Keratinocyte (primary cell): Measurements from ENCODE around the gene MFAP1.

ENCODE experiments used
- EZH2 ChIP-seq: IDR thresholded peaks from one replicate; pipeline ENCODE4 v1.6.1; 2012; ENCODE audit warnings: inconsistent platforms, mild to moderate bottlenecking, low read length, moderate library complexity
- TF ChIP-seq, protein P1 (sequence below), 3 experiments: IDR thresholded peaks in 1 of 3; conservative IDR thresholded peaks in 1 of 3; optimal IDR thresholded peaks in 1 of 3; 2 replicates in 2 of 3; 3 replicates in 1 of 3; pipeline versions ENCODE3 to v1.5.1; 2011; ENCODE audit warnings: low read length in 3 of 3, mild to moderate bottlenecking in 3 of 3, moderate library complexity in 2 of 3, control low read depth in 1 of 3, inconsistent platforms in 1 of 3; ENCODE audit not compliant: insufficient read depth in 2 of 3; ENCODE audit errors: extremely low read depth in 1 of 3

DNA sequence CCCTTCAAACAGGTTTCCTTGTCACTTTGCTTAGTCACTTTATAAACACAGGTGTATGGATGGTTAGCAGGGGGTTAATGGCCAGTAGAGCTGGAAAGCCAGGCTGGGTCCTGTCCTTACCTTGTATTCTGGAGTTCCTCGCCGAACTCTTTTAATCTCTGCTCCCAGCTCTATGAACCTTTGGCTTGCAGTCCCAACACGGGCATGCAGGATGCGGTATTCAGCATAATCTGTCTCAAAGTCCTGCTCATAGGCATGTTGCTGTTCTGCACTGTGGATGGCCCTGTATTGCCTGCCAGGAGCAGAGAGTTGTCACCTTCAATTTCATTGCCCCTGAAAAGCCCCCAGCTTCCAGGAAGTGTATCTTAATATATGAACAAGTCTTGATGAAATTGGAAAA lies 50.4 kb downstream of the MFAP1 start:
- TF ChIP-seq, protein P1, sequence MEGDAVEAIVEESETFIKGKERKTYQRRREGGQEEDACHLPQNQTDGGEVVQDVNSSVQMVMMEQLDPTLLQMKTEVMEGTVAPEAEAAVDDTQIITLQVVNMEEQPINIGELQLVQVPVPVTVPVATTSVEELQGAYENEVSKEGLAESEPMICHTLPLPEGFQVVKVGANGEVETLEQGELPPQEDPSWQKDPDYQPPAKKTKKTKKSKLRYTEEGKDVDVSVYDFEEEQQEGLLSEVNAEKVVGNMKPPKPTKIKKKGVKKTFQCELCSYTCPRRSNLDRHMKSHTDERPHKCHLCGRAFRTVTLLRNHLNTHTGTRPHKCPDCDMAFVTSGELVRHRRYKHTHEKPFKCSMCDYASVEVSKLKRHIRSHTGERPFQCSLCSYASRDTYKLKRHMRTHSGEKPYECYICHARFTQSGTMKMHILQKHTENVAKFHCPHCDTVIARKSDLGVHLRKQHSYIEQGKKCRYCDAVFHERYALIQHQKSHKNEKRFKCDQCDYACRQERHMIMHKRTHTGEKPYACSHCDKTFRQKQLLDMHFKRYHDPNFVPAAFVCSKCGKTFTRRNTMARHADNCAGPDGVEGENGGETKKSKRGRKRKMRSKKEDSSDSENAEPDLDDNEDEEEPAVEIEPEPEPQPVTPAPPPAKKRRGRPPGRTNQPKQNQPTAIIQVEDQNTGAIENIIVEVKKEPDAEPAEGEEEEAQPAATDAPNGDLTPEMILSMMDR (optimal IDR thresholded peaks at IDR 0.05 in 1 of 3, IDR thresholded peaks at IDR 0.05 in 1 of 3, conservative IDR thresholded peaks at IDR 0.05 in 1 of 3; ENCODE audit: extremely low read depth in 1 of 3, insufficient read depth in 2 of 3, low read length in 3 of 3): no peak
- no peak for TF ChIP-seq EZH2
